ENCODE results near the gene CHD5. TPM values are rescaled to one million over a fixed set of nuclear protein-coding genes. Genes with fewer than 3 reads are reported as not detected.
A peak's percentile ranks its signal among the peaks of the same experiment; 100 is the strongest.

The CHD5 gene
- total RNA-seq, 2 experiments from 2014 or later, result 0.25 to 0.76 TPM

DNA sequence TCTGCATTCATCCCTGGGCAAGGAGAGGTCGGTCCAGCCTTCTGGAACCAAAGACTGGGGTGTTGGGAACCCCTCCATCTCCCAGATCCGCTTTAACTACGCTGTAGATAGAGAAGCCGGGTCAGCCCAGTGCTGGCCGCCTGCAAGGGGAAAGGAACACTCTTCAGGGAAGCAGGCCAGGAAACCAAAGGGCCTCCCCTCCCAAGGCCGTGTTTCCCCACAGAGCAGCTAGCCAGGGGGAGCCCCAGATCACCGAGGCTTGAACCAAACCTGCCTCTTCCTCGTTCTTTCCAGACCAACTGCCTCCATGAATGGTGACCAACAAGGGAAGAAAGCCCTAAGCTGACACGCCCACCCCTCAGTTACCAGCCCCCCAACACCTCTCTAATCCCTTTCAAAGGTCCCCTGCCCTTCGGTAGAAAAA lies 1.2 kb upstream of the CHD5 start:
- H3K4me1 Mint-ChIP-seq, result peaks cover 36% of the 10 kb centered on the region
- H3K27ac Mint-ChIP-seq, result no peak overlapping the region
- H3K9me3 Mint-ChIP-seq (ENCODE audit: low read depth), result no peaks in the 10 kb centered on the region
- POLR2A ChIA-PET, result no interaction called here
- intact Hi-C loops (cut with DNase I, micrococcal nuclease), result no loop called here
- DNase-seq (no peak), ATAC-seq (no peak)
- H3K27me3 Mint-ChIP-seq, result peaks cover 36% of the 10 kb centered on the region
- CTCF ChIA-PET, result interaction anchor here (0.7 to 0.9 kb wide), 2 partner anchors 82 to 128 kb away, joined by 3 read pairs; no protein-coding TSS in a partner anchor
- no peak overlapping the region for H3K4me3 Mint-ChIP-seq
- peaks cover 14% of the 10 kb centered on the region for H3K36me3 Mint-ChIP-seq (ENCODE audit: low read depth)

- ChIA-PET POLR2A (no interaction called here), CTCF (interaction anchor here (0.7 to 0.9 kb wide), 3 partner anchors 83 to 323 kb away, joined by 3 read pairs; no protein-coding TSS in a partner anchor)
- H3K36me3 Mint-ChIP-seq (ENCODE audit: low read depth), result peaks cover 10% of the 10 kb centered on the region
- intact Hi-C loops (cut with DNase I, micrococcal nuclease), result no loop called here
- DNase-seq (peak; percentile 29), ATAC-seq (no peak)
- H3K27me3 Mint-ChIP-seq, result peaks cover 36% of the 10 kb centered on the region
- H3K4me1 Mint-ChIP-seq, result peaks cover 32% of the 10 kb centered on the region
- no peak overlapping the region for H3K27ac Mint-ChIP-seq
- H3K4me3 Mint-ChIP-seq, result no peak overlapping the region
- H3K9me3 Mint-ChIP-seq (ENCODE audit: low read depth), result no peaks in the 10 kb centered on the region
Observed at GRCh38 chr1:6180707-6181311, 688 bp upstream of the CHD5 start.

GRCh38 chr1:6179564-6180175 lies 451 bp downstream of the CHD5 start:
- Mint-ChIP-seq H3K4me1 (peaks cover 20% of the 10 kb centered on the region), H3K27me3 (peaks cover 36% of the 10 kb centered on the region), H3K27ac (no peak overlapping the region), H3K36me3 (ENCODE audit: low read depth) (peaks cover 5% of the 10 kb centered on the region), H3K4me3 (no peak overlapping the region), H3K9me3 (ENCODE audit: low read depth) (no peaks in the 10 kb centered on the region)
- intact Hi-C loops (cut with DNase I, micrococcal nuclease), result no loop called here
- ATAC-seq (no peak), DNase-seq (no peak)
- ChIA-PET POLR2A (no interaction called here), CTCF (no interaction called here)

- Mint-ChIP-seq H3K9me3 (ENCODE audit: low read depth) (no peaks in the 10 kb centered on the region), H3K27me3 (peaks cover 36% of the 10 kb centered on the region), H3K27ac (no peak overlapping the region), H3K4me1 (peaks cover 14% of the 10 kb centered on the region), H3K4me3 (no peak overlapping the region), H3K36me3 (ENCODE audit: low read depth) (no peaks in the 10 kb centered on the region)
- DNase-seq (no peak), ATAC-seq (no peak)
- POLR2A ChIA-PET, result no interaction called here
- CTCF ChIA-PET, result interaction anchor here (0.6 kb wide), 1 partner anchor 438 kb away, joined by 4 read pairs; no protein-coding TSS in a partner anchor
- intact Hi-C loops (cut with DNase I, micrococcal nuclease), result no loop called here
Observed at GRCh38 chr1:6178751-6179563, 1.2 kb downstream of the CHD5 start.

GRCh38 chr1:6177681-6178380 lies 2.3 kb downstream of the CHD5 start:
- POLR2A ChIA-PET, result no interaction called here
- CTCF ChIA-PET, result interaction anchor here (0.7 kb wide), 1 partner anchor 69 kb away, joined by 4 read pairs; no protein-coding TSS in a partner anchor

DNA sequence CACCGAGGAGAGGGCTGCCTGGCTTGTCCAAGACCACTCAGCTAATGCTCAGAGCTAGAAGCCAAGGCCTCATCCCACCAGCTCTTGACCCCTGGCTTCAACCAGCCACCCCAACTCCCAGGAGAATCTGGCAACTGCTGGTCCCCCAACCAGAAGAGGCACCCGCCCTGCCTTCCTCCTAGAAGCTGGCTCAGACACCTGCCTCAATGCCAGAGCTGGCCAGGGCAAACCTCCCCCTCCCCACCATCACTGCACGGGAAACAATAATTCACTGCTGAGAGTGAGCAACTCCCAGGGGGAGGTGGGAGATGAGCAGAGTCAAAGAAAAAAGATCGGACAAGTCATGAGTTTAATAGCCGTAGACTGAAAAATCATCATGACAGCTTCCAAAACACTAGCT lies 3.3 kb downstream of the CHD5 start:
- peaks cover 37% of the 10 kb centered on the region for H3K27me3 Mint-ChIP-seq
- no peaks in the 10 kb centered on the region for H3K9me3 Mint-ChIP-seq (ENCODE audit: low read depth)
- POLR2A ChIA-PET, result no interaction called here
- no peak overlapping the region for H3K27ac Mint-ChIP-seq
- H3K4me1 Mint-ChIP-seq, result peaks cover 14% of the 10 kb centered on the region
- DNase-seq (no peak), ATAC-seq (no peak)
- CTCF ChIA-PET, result interaction anchor here (0.7 kb wide), 1 partner anchor 70 kb away, joined by 4 read pairs; no protein-coding TSS in a partner anchor
- no peak overlapping the region for H3K4me3 Mint-ChIP-seq
- intact Hi-C loops (cut with DNase I, micrococcal nuclease), result no loop called here
- no peaks in the 10 kb centered on the region for H3K36me3 Mint-ChIP-seq (ENCODE audit: low read depth)

More at GRCh38 chr1:6177681-6178380, 2.3 kb downstream of the CHD5 start:
- Mint-ChIP-seq H3K36me3 (ENCODE audit: low read depth) (no peaks in the 10 kb centered on the region), H3K4me3 (no peak overlapping the region), H3K9me3 (ENCODE audit: low read depth) (no peaks in the 10 kb centered on the region), H3K4me1 (peaks cover 14% of the 10 kb centered on the region), H3K27ac (no peak overlapping the region), H3K27me3 (peaks cover 36% of the 10 kb centered on the region)
- DNase-seq (no peak), ATAC-seq (no peak)
- intact Hi-C loops (cut with DNase I, micrococcal nuclease), result no loop called here

DNA sequence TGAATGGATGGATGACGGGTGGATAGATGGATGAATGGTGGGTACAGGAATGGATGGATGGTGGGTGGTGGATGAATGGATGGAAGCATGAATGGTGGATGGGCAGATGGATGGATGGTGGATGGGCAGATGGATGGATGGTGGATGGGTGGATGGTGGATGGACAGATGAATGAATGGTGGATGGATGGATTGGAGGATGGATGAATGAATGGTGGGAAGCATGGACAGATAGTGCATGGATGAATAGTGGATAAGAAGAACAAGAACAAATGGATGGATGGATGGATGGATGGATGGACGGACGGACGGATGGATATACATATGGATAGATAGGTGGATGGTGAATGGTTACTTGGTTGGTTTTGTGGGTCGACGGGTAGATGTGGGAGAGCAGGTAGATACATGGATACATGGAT lies 4.7 kb downstream of the CHD5 start:
- peaks cover 27% of the 10 kb centered on the region for H3K27me3 Mint-ChIP-seq
- DNase-seq, result no peak
- H3K4me3 Mint-ChIP-seq, result no peak overlapping the region
- CTCF ChIA-PET, result no interaction called here
- intact Hi-C loops (cut with DNase I, micrococcal nuclease), result no loop called here
- peaks cover 3% of the 10 kb centered on the region for H3K4me1 Mint-ChIP-seq
- no peaks in the 10 kb centered on the region for H3K36me3 Mint-ChIP-seq (ENCODE audit: low read depth)
- no peak for ATAC-seq
- POLR2A ChIA-PET, result no interaction called here
- no peak overlapping the region for H3K27ac Mint-ChIP-seq
- no peaks in the 10 kb centered on the region for H3K9me3 Mint-ChIP-seq (ENCODE audit: low read depth)

DNA sequence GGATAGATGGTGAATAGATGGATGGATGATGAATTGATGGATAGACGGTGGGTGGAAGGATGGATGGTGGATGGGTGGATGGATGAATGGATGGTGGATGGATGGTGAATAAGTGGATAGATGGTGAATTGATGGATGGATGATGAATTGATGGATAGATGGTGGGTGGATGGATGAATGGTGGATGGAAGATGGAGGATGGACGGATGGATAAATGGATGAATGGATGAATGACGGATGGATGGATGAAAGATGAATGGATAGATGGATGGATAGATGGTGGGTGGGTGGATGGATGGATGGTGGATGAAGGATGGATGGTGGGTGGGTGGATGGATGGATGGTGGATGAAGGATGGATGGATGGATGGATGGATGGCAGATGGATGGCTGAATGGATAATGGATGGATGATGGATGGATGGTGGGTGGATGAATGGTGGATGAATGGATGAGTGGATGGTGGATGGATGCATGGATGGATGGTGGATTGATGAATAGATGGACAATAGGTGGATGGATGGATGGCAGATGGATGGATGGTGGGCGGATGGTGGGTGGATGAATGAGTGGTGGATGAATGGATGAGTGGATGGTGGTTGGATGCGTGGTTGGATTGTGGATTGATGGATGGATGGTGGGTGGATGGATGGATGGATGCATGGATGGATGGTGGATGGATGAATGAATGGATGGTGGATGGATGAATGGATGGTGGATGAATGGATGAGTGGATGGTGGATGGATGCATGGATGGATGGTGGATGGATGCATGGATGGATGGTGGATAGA lies 5.3 kb downstream of the CHD5 start:
- ChIA-PET POLR2A (no interaction called here), CTCF (no interaction called here)
- Mint-ChIP-seq H3K27ac (no peak overlapping the region), H3K36me3 (ENCODE audit: low read depth) (no peaks in the 10 kb centered on the region), H3K4me3 (no peak overlapping the region), H3K4me1 (peaks cover 3% of the 10 kb centered on the region), H3K9me3 (ENCODE audit: low read depth) (no peaks in the 10 kb centered on the region), H3K27me3 (peaks cover 27% of the 10 kb centered on the region)
- ATAC-seq (no peak), DNase-seq (no peak)
- intact Hi-C loops (cut with DNase I, micrococcal nuclease), result no loop called here

- Mint-ChIP-seq H3K9me3 (ENCODE audit: low read depth) (no peaks in the 10 kb centered on the region), H3K27me3 (peaks cover 14% of the 10 kb centered on the region), H3K27ac (no peak overlapping the region), H3K4me1 (no peaks in the 10 kb centered on the region), H3K36me3 (ENCODE audit: low read depth) (no peaks in the 10 kb centered on the region), H3K4me3 (no peak overlapping the region)
- ATAC-seq (no peak), DNase-seq (no peak)
- ChIA-PET POLR2A (no interaction called here), CTCF (no interaction called here)
- intact Hi-C loops (cut with DNase I, micrococcal nuclease), result no loop called here
Observed at GRCh38 chr1:6172549-6172948, 7.6 kb downstream of the CHD5 start.

DNA sequence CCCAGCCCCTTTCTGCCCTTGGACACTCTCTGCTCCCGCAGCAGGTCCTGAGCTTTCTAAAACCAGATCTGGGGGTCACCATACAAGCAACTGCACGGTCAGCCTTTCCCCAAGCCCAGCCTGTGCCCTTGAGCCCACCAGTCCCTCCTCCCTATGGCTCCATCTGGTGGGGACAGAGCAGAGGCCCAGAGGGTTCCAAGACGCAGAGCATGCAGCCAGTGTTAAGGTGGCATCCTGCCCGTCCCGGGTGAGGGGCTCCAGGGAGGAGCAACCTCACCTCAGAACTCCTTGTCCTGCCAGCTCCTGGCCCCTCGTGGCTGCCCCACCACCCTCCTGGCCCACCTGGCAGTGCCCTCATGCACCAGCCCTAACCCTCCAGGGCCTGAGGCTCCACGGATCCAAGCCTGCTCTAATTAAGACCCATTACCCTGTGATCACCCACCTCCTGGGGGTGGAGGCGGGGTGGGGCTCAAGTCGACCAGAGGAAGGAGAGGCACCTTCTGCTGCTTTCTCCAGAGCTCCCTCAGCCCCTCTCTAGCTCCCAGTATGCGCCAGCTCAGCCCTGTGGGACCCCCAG lies 8.5 kb downstream of the CHD5 start:
- CTCF ChIA-PET, result no interaction called here
- POLR2A ChIA-PET, result no interaction called here

More for the DNA sequence above, 8.5 kb downstream of the CHD5 start:
- Mint-ChIP-seq H3K4me1 (no peaks in the 10 kb centered on the region), H3K27ac (no peak overlapping the region), H3K9me3 (ENCODE audit: low read depth) (no peaks in the 10 kb centered on the region), H3K27me3 (peaks cover 8% of the 10 kb centered on the region), H3K4me3 (no peak overlapping the region), H3K36me3 (ENCODE audit: low read depth) (no peaks in the 10 kb centered on the region)
- DNase-seq (no peak), ATAC-seq (no peak)
- intact Hi-C loops (cut with DNase I, micrococcal nuclease), result loop anchor here in 1 of 2 experiments (1.0 kb wide), 1 partner anchor 62 kb away; no protein-coding TSS in a partner anchor
